ENCODE results near the gene UTF1.

The UTF1 gene

GRCh38 chr10:133187091-133187905 is 42.7 kb upstream of the UTF1 start:
- Histone ChIP-seq H3K27me3 (ENCODE audit: control insufficient read depth in 2 of 2, insufficient read depth in 2 of 2, low read length in 2 of 2) (no peaks in the 10 kb centered on the region), H3K9me3 (ENCODE audit: control insufficient read depth in 2 of 2, low read length in 2 of 2) (peaks cover 0 to 1% of the 10 kb centered on the region in 2 donors), H3K9ac (ENCODE audit: low read depth in 1 of 2, low read length in 2 of 2) (no peak overlapping the region), H3K4me3 (ENCODE audit: low read length in 2 of 2) (no peak overlapping the region), H3K36me3 (ENCODE audit: control insufficient read depth in 2 of 2, insufficient read depth in 2 of 2, low read length in 2 of 2) (no peaks in the 10 kb centered on the region), H3K27ac (ENCODE audit: low read depth in 2 of 2, low read length in 2 of 2) (no peak overlapping the region), H3K4me1 (ENCODE audit: control insufficient read depth in 2 of 2, insufficient read depth in 2 of 2, low read length in 2 of 2) (no peaks in the 10 kb centered on the region)

GRCh38 chr10:133187906-133188681 is 41.9 kb upstream of the UTF1 start:
- no peaks in the 10 kb centered on the region for H3K36me3 ChIP-seq (ENCODE audit: control insufficient read depth in 2 of 2, insufficient read depth in 2 of 2, low read length in 2 of 2)
- H3K9me3 ChIP-seq (ENCODE audit: control insufficient read depth in 2 of 2, low read length in 2 of 2) = peaks cover 0 to 1% of the 10 kb centered on the region in 2 donors
- no peaks in the 10 kb centered on the region for H3K4me1 ChIP-seq (ENCODE audit: control insufficient read depth in 2 of 2, insufficient read depth in 2 of 2, low read length in 2 of 2)
- H3K4me3 ChIP-seq (ENCODE audit: low read length in 2 of 2) = no peak overlapping the region
- H3K27me3 ChIP-seq (ENCODE audit: control insufficient read depth in 2 of 2, insufficient read depth in 2 of 2, low read length in 2 of 2) = no peaks in the 10 kb centered on the region
- no peak overlapping the region for H3K9ac ChIP-seq (ENCODE audit: low read depth in 1 of 2, low read length in 2 of 2)
- no peak overlapping the region for H3K27ac ChIP-seq (ENCODE audit: low read depth in 2 of 2, low read length in 2 of 2)

- H3K4me3 ChIP-seq (ENCODE audit: low read length in 2 of 2) = no peak overlapping the region
- no peaks in the 10 kb centered on the region for H3K36me3 ChIP-seq (ENCODE audit: control insufficient read depth in 2 of 2, insufficient read depth in 2 of 2, low read length in 2 of 2)
- H3K27ac ChIP-seq (ENCODE audit: low read depth in 2 of 2, low read length in 2 of 2) = no peak overlapping the region
- no peaks in the 10 kb centered on the region for H3K27me3 ChIP-seq (ENCODE audit: control insufficient read depth in 2 of 2, insufficient read depth in 2 of 2, low read length in 2 of 2)
- no peaks in the 10 kb centered on the region for H3K4me1 ChIP-seq (ENCODE audit: control insufficient read depth in 2 of 2, insufficient read depth in 2 of 2, low read length in 2 of 2)
- H3K9ac ChIP-seq (ENCODE audit: low read depth in 1 of 2, low read length in 2 of 2) = no peak overlapping the region
- peaks cover 0 to 1% of the 10 kb centered on the region in 2 donors for H3K9me3 ChIP-seq (ENCODE audit: control insufficient read depth in 2 of 2, low read length in 2 of 2)
Observed at GRCh38 chr10:133189256-133189655, 40.8 kb upstream of the UTF1 start.

GRCh38 chr10:133189726-133190125 is 40.3 kb upstream of the UTF1 start:
- Histone ChIP-seq H3K36me3 (ENCODE audit: control insufficient read depth in 2 of 2, insufficient read depth in 2 of 2, low read length in 2 of 2) (no peaks in the 10 kb centered on the region), H3K4me1 (ENCODE audit: control insufficient read depth in 2 of 2, insufficient read depth in 2 of 2, low read length in 2 of 2) (no peaks in the 10 kb centered on the region), H3K9ac (ENCODE audit: low read depth in 1 of 2, low read length in 2 of 2) (no peak overlapping the region), H3K9me3 (ENCODE audit: control insufficient read depth in 2 of 2, low read length in 2 of 2) (peaks cover 0 to 1% of the 10 kb centered on the region in 2 donors), H3K4me3 (ENCODE audit: low read length in 2 of 2) (no peak overlapping the region), H3K27me3 (ENCODE audit: control insufficient read depth in 2 of 2, insufficient read depth in 2 of 2, low read length in 2 of 2) (no peaks in the 10 kb centered on the region), H3K27ac (ENCODE audit: low read depth in 2 of 2, low read length in 2 of 2) (no peak overlapping the region)

- no peak overlapping the region for H3K9ac ChIP-seq (ENCODE audit: low read depth in 1 of 2, low read length in 2 of 2)
- H3K27me3 ChIP-seq (ENCODE audit: control insufficient read depth in 2 of 2, insufficient read depth in 2 of 2, low read length in 2 of 2) = no peaks in the 10 kb centered on the region
- H3K27ac ChIP-seq (ENCODE audit: low read depth in 2 of 2, low read length in 2 of 2) = no peak overlapping the region
- H3K36me3 ChIP-seq (ENCODE audit: control insufficient read depth in 2 of 2, insufficient read depth in 2 of 2, low read length in 2 of 2) = no peaks in the 10 kb centered on the region
- H3K4me3 ChIP-seq (ENCODE audit: low read length in 2 of 2) = no peak overlapping the region
- no peaks in the 10 kb centered on the region for H3K4me1 ChIP-seq (ENCODE audit: control insufficient read depth in 2 of 2, insufficient read depth in 2 of 2, low read length in 2 of 2)
- peaks cover 0 to 1% of the 10 kb centered on the region in 2 donors for H3K9me3 ChIP-seq (ENCODE audit: control insufficient read depth in 2 of 2, low read length in 2 of 2)
Observed at GRCh38 chr10:133190225-133190624, 39.8 kb upstream of the UTF1 start.

- no peak overlapping the region for H3K9ac ChIP-seq (ENCODE audit: low read depth in 1 of 2, low read length in 2 of 2)
- H3K4me1 ChIP-seq (ENCODE audit: control insufficient read depth in 2 of 2, insufficient read depth in 2 of 2, low read length in 2 of 2) = no peaks in the 10 kb centered on the region
- H3K27me3 ChIP-seq (ENCODE audit: control insufficient read depth in 2 of 2, insufficient read depth in 2 of 2, low read length in 2 of 2) = no peaks in the 10 kb centered on the region
- H3K36me3 ChIP-seq (ENCODE audit: control insufficient read depth in 2 of 2, insufficient read depth in 2 of 2, low read length in 2 of 2) = no peaks in the 10 kb centered on the region
- H3K4me3 ChIP-seq (ENCODE audit: low read length in 2 of 2) = no peak overlapping the region
- H3K27ac ChIP-seq (ENCODE audit: low read depth in 2 of 2, low read length in 2 of 2) = no peak overlapping the region
- peaks cover 0 to 1% of the 10 kb centered on the region in 2 donors for H3K9me3 ChIP-seq (ENCODE audit: control insufficient read depth in 2 of 2, low read length in 2 of 2)
Observed at GRCh38 chr10:133191651-133192050, 38.4 kb upstream of the UTF1 start.

GRCh38 chr10:133194151-133194550 is 35.9 kb upstream of the UTF1 start:
- H3K27me3 ChIP-seq (ENCODE audit: control insufficient read depth in 2 of 2, insufficient read depth in 2 of 2, low read length in 2 of 2) = no peaks in the 10 kb centered on the region
- no peak overlapping the region for H3K27ac ChIP-seq (ENCODE audit: low read depth in 2 of 2, low read length in 2 of 2)
- no peak overlapping the region for H3K9ac ChIP-seq (ENCODE audit: low read depth in 1 of 2, low read length in 2 of 2)
- no peak overlapping the region for H3K4me3 ChIP-seq (ENCODE audit: low read length in 2 of 2)
- H3K4me1 ChIP-seq (ENCODE audit: control insufficient read depth in 2 of 2, insufficient read depth in 2 of 2, low read length in 2 of 2) = no peaks in the 10 kb centered on the region
- H3K36me3 ChIP-seq (ENCODE audit: control insufficient read depth in 2 of 2, insufficient read depth in 2 of 2, low read length in 2 of 2) = no peaks in the 10 kb centered on the region
- H3K9me3 ChIP-seq (ENCODE audit: control insufficient read depth in 2 of 2, low read length in 2 of 2) = peaks cover 0 to 1% of the 10 kb centered on the region in 2 donors

GRCh38 chr10:133195096-133195495 is 34.9 kb upstream of the UTF1 start:
- H3K4me3 ChIP-seq (ENCODE audit: low read length in 2 of 2) = no peak overlapping the region
- H3K9ac ChIP-seq (ENCODE audit: low read depth in 1 of 2, low read length in 2 of 2) = no peak overlapping the region
- peaks cover 0 to 1% of the 10 kb centered on the region in 2 donors for H3K9me3 ChIP-seq (ENCODE audit: control insufficient read depth in 2 of 2, low read length in 2 of 2)
- H3K27me3 ChIP-seq (ENCODE audit: control insufficient read depth in 2 of 2, insufficient read depth in 2 of 2, low read length in 2 of 2) = no peaks in the 10 kb centered on the region
- H3K27ac ChIP-seq (ENCODE audit: low read depth in 2 of 2, low read length in 2 of 2) = no peak overlapping the region
- no peaks in the 10 kb centered on the region for H3K36me3 ChIP-seq (ENCODE audit: control insufficient read depth in 2 of 2, insufficient read depth in 2 of 2, low read length in 2 of 2)
- H3K4me1 ChIP-seq (ENCODE audit: control insufficient read depth in 2 of 2, insufficient read depth in 2 of 2, low read length in 2 of 2) = no peaks in the 10 kb centered on the region

- Histone ChIP-seq H3K4me1 (ENCODE audit: control insufficient read depth in 2 of 2, insufficient read depth in 2 of 2, low read length in 2 of 2) (no peaks in the 10 kb centered on the region), H3K27me3 (ENCODE audit: control insufficient read depth in 2 of 2, insufficient read depth in 2 of 2, low read length in 2 of 2) (no peaks in the 10 kb centered on the region), H3K9me3 (ENCODE audit: control insufficient read depth in 2 of 2, low read length in 2 of 2) (peaks cover 0 to 1% of the 10 kb centered on the region in 2 donors), H3K9ac (ENCODE audit: low read depth in 1 of 2, low read length in 2 of 2) (no peak overlapping the region), H3K27ac (ENCODE audit: low read depth in 2 of 2, low read length in 2 of 2) (no peak overlapping the region), H3K4me3 (ENCODE audit: low read length in 2 of 2) (no peak overlapping the region), H3K36me3 (ENCODE audit: control insufficient read depth in 2 of 2, insufficient read depth in 2 of 2, low read length in 2 of 2) (no peaks in the 10 kb centered on the region)
Observed at GRCh38 chr10:133195611-133196010, 34.4 kb upstream of the UTF1 start.

GRCh38 chr10:133196221-133196915 is 33.6 kb upstream of the UTF1 start:
- Histone ChIP-seq H3K9ac (ENCODE audit: low read depth in 1 of 2, low read length in 2 of 2) (no peak overlapping the region), H3K4me1 (ENCODE audit: control insufficient read depth in 2 of 2, insufficient read depth in 2 of 2, low read length in 2 of 2) (no peaks in the 10 kb centered on the region)

More at GRCh38 chr10:133196221-133196915, 33.6 kb upstream of the UTF1 start:
- Histone ChIP-seq H3K4me3 (ENCODE audit: low read length in 2 of 2) (no peak overlapping the region), H3K36me3 (ENCODE audit: control insufficient read depth in 2 of 2, insufficient read depth in 2 of 2, low read length in 2 of 2) (no peaks in the 10 kb centered on the region), H3K9me3 (ENCODE audit: control insufficient read depth in 2 of 2, low read length in 2 of 2) (peaks cover 0 to 1% of the 10 kb centered on the region in 2 donors), H3K27me3 (ENCODE audit: control insufficient read depth in 2 of 2, insufficient read depth in 2 of 2, low read length in 2 of 2) (no peaks in the 10 kb centered on the region), H3K27ac (ENCODE audit: low read depth in 2 of 2, low read length in 2 of 2) (no peak overlapping the region)

Data from mucosa of rectum (tissue), 2 donors.